Epithelial cell of esophagus (primary cell): ENCODE results near the gene SPIRE1.

Source experiments
- DNase-seq: peaks from one replicate; pipeline ENCODE4 v3.0.0; 2010; ENCODE audit warnings: low read depth
- H3K4me3 ChIP-seq: 2 replicates; pipeline ENCODE4 v1.5.1; 2011; ENCODE audit warnings: mild to moderate bottlenecking, low read length, control low read depth
- CTCF ChIP-seq: IDR thresholded peaks from 2 replicates; pipeline ENCODE4 v1.5.1; 2011; ENCODE audit warnings: low read depth, mild to moderate bottlenecking, low read length, control low read depth, inconsistent platforms; ENCODE audit not compliant: insufficient read depth; ENCODE audit errors: missing control alignments

Gene SPIRE1

DNA sequence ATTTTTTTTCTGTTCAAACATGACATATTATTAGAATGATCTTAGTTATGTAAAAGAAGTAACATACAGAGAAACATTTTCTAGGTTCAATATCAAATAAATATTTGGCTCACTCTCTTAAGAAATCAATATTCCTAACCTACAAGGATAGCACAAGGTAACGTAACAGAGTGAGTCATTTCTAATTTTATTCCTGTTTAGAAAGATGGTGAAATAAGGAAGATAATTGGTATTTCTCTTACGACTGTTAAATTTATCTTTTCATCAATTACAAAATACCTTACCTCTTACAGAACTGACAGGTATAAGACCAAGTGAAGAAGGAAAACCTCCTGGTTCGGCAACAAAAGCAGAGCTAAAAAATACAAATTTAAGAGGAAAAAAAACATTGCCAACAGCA is 205.1 kb downstream of the SPIRE1 start:
- no peak for DNase-seq
- no peak overlapping the region for H3K4me3 ChIP-seq
- no peak for TF ChIP-seq CTCF

GRCh38 chr18:12451428-12451827 is 206.5 kb downstream of the SPIRE1 start:
- DNase-seq = no peak
- no peak for TF ChIP-seq CTCF
- no peak overlapping the region for H3K4me3 ChIP-seq

- no peak overlapping the region for H3K4me3 ChIP-seq
- no peak for TF ChIP-seq CTCF
- DNase-seq = no peak
Measured at GRCh38 chr18:12449051-12449785, 208.7 kb downstream of the SPIRE1 start.

DNA sequence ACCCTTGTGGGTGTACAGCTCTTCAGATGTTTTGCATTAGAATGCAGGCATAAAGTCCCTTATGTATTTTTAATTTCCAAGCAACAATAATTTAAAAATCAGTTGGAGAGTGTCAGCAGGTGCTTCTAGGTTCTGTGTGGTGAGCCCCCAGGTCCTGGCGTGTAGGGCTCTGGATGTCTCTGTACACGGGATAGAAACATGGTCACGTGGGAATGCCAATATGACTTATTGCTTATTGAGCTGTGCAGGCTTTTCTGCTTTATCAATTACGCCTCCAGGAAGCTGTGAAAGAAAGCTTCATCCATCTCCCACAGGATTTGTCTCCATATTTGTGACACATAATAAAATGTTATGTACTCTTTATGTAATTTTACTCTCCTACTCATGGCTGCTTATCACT is 212.4 kb downstream of the SPIRE1 start:
- TF ChIP-seq CTCF = no peak
- H3K4me3 ChIP-seq = no peak overlapping the region
- DNase-seq = no peak

- TF ChIP-seq CTCF = no peak
- no peak for DNase-seq
- H3K4me3 ChIP-seq = no peak overlapping the region
Measured at GRCh38 chr18:12443551-12443950, 214.4 kb downstream of the SPIRE1 start.

GRCh38 chr18:12442946-12443345 is 215.0 kb downstream of the SPIRE1 start:
- TF ChIP-seq CTCF = no peak
- peak; percentile 18 for DNase-seq
- H3K4me3 ChIP-seq = no peak overlapping the region

- TF ChIP-seq CTCF = no peak
- H3K4me3 ChIP-seq = no peak overlapping the region
- DNase-seq = no peak
Measured at GRCh38 chr18:12441475-12442034, 216.4 kb downstream of the SPIRE1 start.
